Measurements from ENCODE around the gene AGER.
A peak's percentile ranks its signal among the peaks of the same experiment; 100 is the strongest.

The AGER gene

GRCh38 chr6:32168807-32169591, 15.1 kb downstream of the AGER start:
- no peak for DNase-seq (ENCODE audit: low spot score)

GRCh38 chr6:32168350-32168749, 15.7 kb downstream of the AGER start:
- no peak for DNase-seq (ENCODE audit: low spot score)

GRCh38 chr6:32167761-32168262, 16.2 kb downstream of the AGER start:
- DNase-seq (ENCODE audit: low spot score), result no peak

GRCh38 chr6:32167154-32167760, 16.8 kb downstream of the AGER start:
- DNase-seq (ENCODE audit: low spot score), result no peak

GRCh38 chr6:32166411-32167061, 17.5 kb downstream of the AGER start:
- DNase-seq (ENCODE audit: low spot score), result no peak

- DNase-seq (ENCODE audit: low spot score), result no peak
Measured at GRCh38 chr6:32164295-32164694, 19.8 kb downstream of the AGER start, which contains the start of gene EGFL8. EGFL8 (plus strand) TSS chr6:32164595; CDS start chr6:32166166, 1,571 bp downstream.

GRCh38 chr6:32163559-32164258, 20.3 kb downstream of the AGER start:
- no peak for DNase-seq (ENCODE audit: low spot score)

GRCh38 chr6:32158052-32158451, 26.0 kb downstream of the AGER start:
- DNase-seq (ENCODE audit: low spot score), result no peak

GRCh38 chr6:32156891-32157290, 27.2 kb downstream of the AGER start:
- DNase-seq (ENCODE audit: low spot score), result no peak

GRCh38 chr6:32154514-32155161, 29.4 kb downstream of the AGER start:
- DNase-seq (ENCODE audit: low spot score), result peak; percentile 70

- DNase-seq (ENCODE audit: low spot score), result peak; percentile 62
Measured at GRCh38 chr6:32153564-32154513, 30.2 kb downstream of the AGER start, which contains the start of gene PPT2. PPT2 (plus strand) TSS chr6:32154141; CDS start chr6:32154595, 454 bp downstream.

- no peak for DNase-seq (ENCODE audit: low spot score)
Measured at GRCh38 chr6:32152769-32153563, 31.1 kb downstream of the AGER start.

- no peak for DNase-seq (ENCODE audit: low spot score)
Measured at GRCh38 chr6:32151863-32152768, 31.9 kb downstream of the AGER start, which contains the start of gene PRRT1. PRRT1 (minus strand) TSS chr6:32151939; CDS start chr6:32151827, 112 bp downstream.

- DNase-seq (ENCODE audit: low spot score), result no peak
Measured at GRCh38 chr6:32151181-32151862, 32.7 kb downstream of the AGER start.

- DNase-seq (ENCODE audit: low spot score), result no peak
Measured at GRCh38 chr6:32149932-32150870, 33.9 kb downstream of the AGER start.

GRCh38 chr6:32149092-32149755, 34.8 kb downstream of the AGER start:
- DNase-seq (ENCODE audit: low spot score), result no peak
